Limb (tissue), 2 donors: ENCODE results near the gene ALG14.
"Not testable (repeated sequence)": the region's sequence is repeated elsewhere in the genome, so short reads cannot be mapped to it uniquely, and the experiment has no call there.

Experiments
- DNase-seq, 2 donors: peaks; one replicate each; pipeline ENCODE4 v3.0.0-alpha.2; 2016; ENCODE audit errors: extremely low spot score in 2 of 2

ALG14 gene

GRCh38 chr1:95012389-95012788, 60.4 kb downstream of the ALG14 start:
- no peak for DNase-seq

DNA sequence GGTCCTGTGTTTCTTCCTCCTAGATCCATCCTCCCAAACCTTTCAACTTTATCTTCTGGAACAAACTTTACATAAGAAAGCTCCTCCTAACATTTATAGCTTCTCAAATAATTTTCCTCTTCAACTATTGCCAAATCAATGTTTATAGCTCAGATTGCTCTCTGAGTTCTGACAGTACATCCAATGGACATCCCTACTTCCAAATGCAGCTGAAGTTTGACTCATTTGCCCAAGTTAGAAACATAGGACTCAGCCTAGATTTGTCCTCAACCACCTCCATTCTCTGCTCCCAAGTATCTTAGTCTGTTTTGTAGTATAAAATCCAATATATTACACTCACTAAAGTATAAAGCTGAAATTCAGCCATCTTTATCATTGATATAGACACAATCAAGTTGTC, 62.6 kb downstream of the ALG14 start:
- no peak for DNase-seq

GRCh38 chr1:95007687-95008086, 65.1 kb downstream of the ALG14 start:
- no peak for DNase-seq

- DNase-seq, result no peak
These were observed 66.1 kb downstream of the ALG14 start for GRCh38 chr1:95006681-95007080.

- no peak for DNase-seq
These were observed 67.2 kb downstream of the ALG14 start for GRCh38 chr1:95005584-95005983.

DNA sequence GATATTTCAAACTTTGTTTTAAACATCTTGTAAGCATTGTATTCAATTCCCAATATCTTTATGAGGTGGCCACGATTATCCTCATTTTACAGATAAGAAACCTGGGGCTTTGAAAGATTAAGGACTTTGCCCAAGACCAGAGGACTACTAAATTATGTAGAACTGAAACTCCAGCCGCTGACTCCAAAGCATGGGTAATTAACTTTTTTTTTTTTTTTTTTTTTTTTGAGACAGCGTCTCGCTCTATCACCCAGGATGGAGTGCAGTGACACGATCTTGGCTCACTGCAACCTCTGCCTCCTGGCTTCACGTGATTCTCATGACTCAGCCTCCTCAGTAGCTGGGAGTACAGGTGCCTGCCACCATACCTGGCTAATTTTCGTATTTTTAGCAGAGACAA, 68.7 kb downstream of the ALG14 start:
- no peak for DNase-seq

DNA sequence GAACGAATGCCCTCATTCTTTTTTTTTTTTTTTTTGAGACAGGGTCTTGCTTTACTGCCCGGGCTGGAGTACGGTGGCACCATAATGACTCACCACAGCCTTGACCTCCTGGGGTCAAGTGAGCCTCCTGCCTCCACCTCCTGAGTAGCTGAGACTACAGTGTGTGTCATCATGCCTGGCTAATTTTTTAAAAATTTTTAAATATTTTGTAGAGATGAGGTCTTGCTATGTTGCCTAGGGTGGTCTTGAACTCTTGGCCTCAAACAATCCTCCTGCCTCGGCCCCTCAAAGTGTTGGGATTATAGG, 69.4 kb downstream of the ALG14 start:
- DNase-seq, result no peak

DNA sequence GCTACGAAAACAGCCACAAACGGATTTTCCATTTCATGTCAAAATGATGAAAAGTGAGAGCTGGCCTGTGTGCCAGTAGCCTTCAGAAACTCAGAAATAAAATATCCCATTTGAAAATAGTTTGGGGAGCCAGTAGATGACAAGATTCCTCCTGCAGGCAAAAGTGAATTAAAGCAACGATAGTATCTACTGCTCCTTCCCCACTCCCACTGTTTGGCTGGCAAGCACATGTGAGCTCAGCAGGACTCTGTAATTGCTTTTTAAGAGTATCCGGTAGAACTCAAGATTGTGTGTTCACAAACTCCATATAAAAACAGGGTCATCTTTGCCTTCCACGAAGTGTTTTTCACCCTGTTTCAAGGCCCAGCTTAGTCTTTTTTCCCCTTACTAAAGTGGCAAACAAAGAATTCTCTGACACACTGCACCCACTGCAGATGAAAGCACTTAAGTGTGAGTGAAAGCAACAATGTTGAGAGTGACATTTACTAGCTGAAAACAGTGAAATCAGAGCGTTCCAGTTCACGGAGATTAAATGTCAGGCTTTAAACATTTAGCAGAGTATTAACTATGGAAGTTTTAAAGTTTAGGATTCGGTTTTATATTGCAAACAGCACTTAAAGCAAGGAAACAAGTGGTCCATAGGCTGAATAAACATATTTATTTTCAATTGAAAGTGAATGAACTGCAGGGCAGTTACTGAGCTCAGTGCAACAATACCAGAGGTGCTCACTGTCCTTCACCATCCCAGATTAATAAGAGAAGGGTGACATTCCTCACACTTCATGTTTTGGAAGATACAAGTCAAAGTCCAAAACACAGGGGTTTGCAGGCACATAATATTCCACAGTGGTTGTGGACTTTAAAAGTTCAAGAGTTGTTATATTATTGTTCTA, 70.0 kb downstream of the ALG14 start:
- DNase-seq, result peak; percentile 53 to 77

GRCh38 chr1:95002164-95002539, 70.6 kb downstream of the ALG14 start:
- no peak for DNase-seq

DNA sequence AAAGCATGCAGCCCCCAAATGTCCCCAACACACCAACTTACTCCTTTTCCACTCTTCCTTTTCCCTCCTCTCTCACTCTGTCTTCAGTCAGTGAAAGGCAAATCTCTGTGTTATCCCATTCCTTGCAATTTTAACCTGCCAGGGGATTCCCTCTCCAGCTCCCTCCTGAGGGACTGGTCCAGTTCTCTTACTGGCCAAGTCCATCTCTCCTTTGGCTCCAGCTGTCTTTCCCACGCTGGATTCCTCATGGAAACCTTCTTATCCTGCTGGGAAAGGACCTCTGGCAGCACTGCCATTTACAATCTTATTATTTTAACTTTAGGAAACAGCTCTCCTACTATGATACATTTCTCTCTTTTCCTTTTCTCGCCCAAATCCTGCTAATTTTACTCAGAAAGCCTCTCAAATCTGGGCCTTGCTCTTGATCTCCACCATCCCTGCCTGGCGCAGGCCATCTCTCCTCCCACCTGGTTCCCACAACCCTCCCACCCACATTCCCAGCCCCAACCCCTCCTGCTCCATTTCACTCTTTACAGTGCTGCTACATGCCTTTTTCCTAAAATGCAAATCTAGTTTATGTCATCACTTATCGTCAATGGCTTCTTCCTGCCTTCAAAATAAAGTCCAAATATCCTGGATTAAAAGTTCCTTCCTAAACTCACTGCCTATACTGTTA, 73.2 kb downstream of the ALG14 start:
- DNase-seq, result no peak

DNA sequence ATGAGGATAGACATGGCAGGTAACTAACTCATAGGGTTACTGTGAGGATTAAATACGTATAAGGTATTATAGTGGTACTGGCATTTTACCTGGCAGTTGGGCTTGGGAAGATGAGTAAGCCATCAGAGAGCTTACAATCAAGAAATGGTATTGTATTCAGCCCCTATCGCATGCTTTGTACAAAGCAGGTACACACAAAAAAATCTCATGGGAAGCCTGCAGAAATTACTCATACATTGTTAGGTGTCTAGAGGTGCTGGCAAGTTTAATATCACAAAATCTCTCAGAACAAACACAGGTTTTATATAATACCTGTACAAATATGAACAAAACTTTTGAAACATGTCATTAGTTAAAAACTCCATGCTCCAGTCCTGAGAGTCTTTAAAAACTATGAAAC, 74.0 kb downstream of the ALG14 start:
- DNase-seq, result no peak

DNA sequence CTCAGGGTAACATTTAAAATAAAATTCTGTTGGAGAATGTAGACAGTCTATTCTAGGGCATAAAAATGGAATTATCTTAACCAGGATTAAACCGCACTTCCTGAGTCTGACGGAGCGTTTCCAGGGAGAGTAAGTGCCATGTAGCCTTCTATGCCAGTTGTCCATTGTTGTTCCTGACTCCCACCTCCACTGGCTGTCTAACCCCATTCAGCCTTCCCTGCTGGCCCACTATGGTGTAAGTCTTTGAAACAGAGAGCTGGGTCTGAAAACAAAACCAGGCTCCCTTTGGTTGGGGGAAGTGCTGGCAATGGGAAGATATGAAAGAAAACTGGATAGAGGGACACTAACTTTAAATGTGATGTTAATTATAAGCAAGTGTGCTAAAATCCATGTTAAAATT, 74.6 kb downstream of the ALG14 start:
- DNase-seq, result no peak

- DNase-seq, result not testable (repeated sequence)
These were observed 77.2 kb downstream of the ALG14 start for GRCh38 chr1:94995536-94995935.

- no peak for DNase-seq
These were observed 77.9 kb downstream of the ALG14 start for GRCh38 chr1:94994805-94995204.

GRCh38 chr1:94993931-94994645, 78.7 kb downstream of the ALG14 start:
- no peak for DNase-seq

GRCh38 chr1:94992863-94993563, 79.7 kb downstream of the ALG14 start:
- no peak for DNase-seq

GRCh38 chr1:94992161-94992560, 80.6 kb downstream of the ALG14 start:
- DNase-seq, result no peak

DNA sequence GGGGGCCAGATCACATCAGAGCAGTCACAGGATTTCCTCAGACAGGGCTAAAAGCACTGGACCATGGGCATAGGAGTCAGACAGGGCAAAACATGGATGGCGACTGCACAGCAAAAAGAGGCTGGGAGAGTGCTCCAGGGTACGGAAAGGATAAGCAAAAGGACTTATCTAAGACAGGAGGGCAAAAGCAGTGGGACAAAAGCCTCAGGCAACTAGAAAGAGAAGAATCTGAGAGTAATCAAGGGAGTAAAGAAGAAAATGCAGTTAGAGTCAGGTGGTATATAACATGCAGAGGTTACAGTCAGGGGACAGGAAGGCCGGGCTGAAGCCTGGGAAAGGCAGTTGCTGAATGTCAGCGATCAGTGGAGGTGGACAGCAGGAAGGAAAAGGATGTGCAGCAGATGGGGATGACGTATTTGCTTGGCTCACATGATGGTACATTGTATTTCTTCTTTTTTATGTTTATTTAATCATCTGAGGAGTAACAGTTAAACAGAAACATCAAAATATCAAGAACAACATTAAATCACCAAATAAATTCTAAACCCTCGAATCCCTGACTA, 82.8 kb downstream of the ALG14 start:
- no peak for DNase-seq

- DNase-seq, result no peak
These were observed 83.4 kb downstream of the ALG14 start for GRCh38 chr1:94989398-94989797.

- no peak for DNase-seq
These were observed 84.4 kb downstream of the ALG14 start for GRCh38 chr1:94988356-94988755.

GRCh38 chr1:94986783-94987182, 86.0 kb downstream of the ALG14 start:
- DNase-seq, result no peak
